GM23248 (cell line): ENCODE results near the gene KCNV2. TPM values are rescaled to one million over a fixed set of nuclear protein-coding genes. Genes with fewer than 3 reads are reported as not detected.

Experiments used
- DNase-seq: peaks from one replicate; pipeline ENCODE4 v3.0.0-alpha.2; 2015
- H2AFZ ChIP-seq: fragments of 200-600 bp; sonication (generic); 2 replicates; pipeline ENCODE4 v1.6.1; 2016; ENCODE audit warnings: antibody characterized with exemption
- H3F3A ChIP-seq: fragments of 200-600 bp; sonication (generic); 2 replicates; pipeline ENCODE4 v1.6.1; 2016; ENCODE audit warnings: mild to moderate bottlenecking, antibody characterized with exemption, mixed run types; ENCODE audit not compliant: insufficient read depth
- H3K27ac ChIP-seq: fragments of 200-600 bp; sonication (generic); 2 replicates; pipeline ENCODE4 v1.5.1; 2016; ENCODE audit warnings: mild to moderate bottlenecking
- H3K27me3 ChIP-seq: fragments of 200-600 bp; sonication (generic); replicated peaks from 2 replicates; pipeline ENCODE4 v1.6.1; 2016; ENCODE audit warnings: mild to moderate bottlenecking; ENCODE audit not compliant: insufficient read depth
- H3K36me3 ChIP-seq: fragments of 200-600 bp; sonication (generic); 2 replicates; pipeline ENCODE4 v1.6.1; 2016; ENCODE audit warnings: low read depth, mild to moderate bottlenecking
- H3K4me1 ChIP-seq: fragments of 200-600 bp; sonication (generic); 2 replicates; pipeline ENCODE4 v1.6.1; 2016; ENCODE audit warnings: mild to moderate bottlenecking; ENCODE audit not compliant: insufficient read depth
- H3K4me2 ChIP-seq: fragments of 200-600 bp; sonication (generic); one replicate; pipeline ENCODE4 v1.6.1; 2016; ENCODE audit warnings: mild to moderate bottlenecking; ENCODE audit not compliant: unreplicated experiment
- H3K4me3 ChIP-seq: fragments of 200-600 bp; sonication (generic); 2 replicates; pipeline ENCODE4 v1.5.1; 2016; ENCODE audit warnings: mild to moderate bottlenecking
- H3K79me2 ChIP-seq: fragments of 200-600 bp; sonication (generic); 2 replicates; pipeline ENCODE4 v1.6.1; 2016; ENCODE audit warnings: mild to moderate bottlenecking; ENCODE audit not compliant: insufficient read depth
- H3K9ac ChIP-seq: fragments of 200-600 bp; sonication (generic); 2 replicates; pipeline ENCODE4 v1.6.1; 2016; ENCODE audit warnings: mild to moderate bottlenecking
- H3K9me2 ChIP-seq: fragments of 200-600 bp; sonication (generic); 2 replicates; pipeline ENCODE4 v1.6.1; 2016; ENCODE audit warnings: mixed run types, mild to moderate bottlenecking, moderate library complexity; ENCODE audit not compliant: insufficient read depth
- H3K9me3 ChIP-seq: fragments of 200-600 bp; sonication (generic); one replicate; pipeline ENCODE4 v1.6.1; 2017; ENCODE audit warnings: low read depth
- H4K20me1 ChIP-seq: fragments of 200-600 bp; sonication (generic); 2 replicates; pipeline ENCODE4 v1.6.0; 2016; ENCODE audit not compliant: insufficient read depth
- EZH2 ChIP-seq: fragments of 200-600 bp; sonication (generic); IDR thresholded peaks from 2 replicates; pipeline ENCODE4 v1.6.1; 2018; ENCODE audit warnings: antibody characterized with exemption, mild to moderate bottlenecking; ENCODE audit not compliant: insufficient read depth, poor library complexity, severe bottlenecking
- EZH2phosphoT487 ChIP-seq: fragments of 200-600 bp; sonication (generic); IDR thresholded peaks from 2 replicates; pipeline ENCODE4 v1.6.1; 2018; ENCODE audit warnings: antibody characterized with exemption, moderate library complexity, mild to moderate bottlenecking, low read depth; ENCODE audit not compliant: insufficient read depth
- WGBS, 2 experiments: methylation state at CpG; one replicate each; pipeline ENCODE4 v1.1.6; 2015 to 2017; ENCODE audit warnings: low lambda C conversion rate in 2 of 2, low coverage in 1 of 2; ENCODE audit errors: missing lambda C conversion rate in 2 of 2; 5-methylcytosine and 5-hydroxymethylcytosine counted together
- in situ Hi-C: fragments of 300-500 bp; cut with MboI; formaldehyde crosslinking; loops from 2 replicates; pipeline ENCODE4 v1.15.0; 2020
- polyA plus RNA-seq: library from polyadenylated mRNA; unstranded; fragments of >200 nt; fragmentation: Nextera tagmentation; extraction: Ambion mirVana; gene quantifications from 2 replicates; pipeline ENCODE4 v1.2.1, GENCODE V29; 2016
- total RNA-seq: library from RNA; depleted of rRNA; stranded (reverse); fragments of >200 nt; shearing (Covaris generic); gene quantifications from 2 replicates; pipeline ENCODE4 v1.2.3, GENCODE V29; 2014

KCNV2 gene
- total and polyA plus RNA-seq, 2 experiments from 2014 or later, result not detected

GRCh38 chr9:2676466-2676865, 40.8 kb upstream of the KCNV2 start:
- H3K9ac ChIP-seq, result no peak overlapping the region
- no peaks in the 10 kb centered on the region for H3K4me1 ChIP-seq
- no peak overlapping the region for H3K27ac ChIP-seq
- H3F3A ChIP-seq, result no peaks in the 10 kb centered on the region
- no peak overlapping the region for H3K4me2 ChIP-seq
- H2AFZ ChIP-seq, result no peak overlapping the region
- in situ Hi-C loops, result no loop called here
- H3K36me3 ChIP-seq, result no peaks in the 10 kb centered on the region
- WGBS, 2 experiments, result 86 to 91% methylated on average over 4 of the region's 4 CpGs
- TF ChIP-seq EZH2, result no peak
- no peak for TF ChIP-seq EZH2phosphoT487
- no peaks in the 10 kb centered on the region for H3K79me2 ChIP-seq
- no peaks in the 10 kb centered on the region for H3K9me3 ChIP-seq
- H3K27me3 ChIP-seq, result no peaks in the 10 kb centered on the region
- H4K20me1 ChIP-seq, result no peaks in the 10 kb centered on the region
- no peak overlapping the region for H3K4me3 ChIP-seq
- DNase-seq, result no peak
- no peaks in the 10 kb centered on the region for H3K9me2 ChIP-seq

GRCh38 chr9:2677915-2678889, 39.1 kb upstream of the KCNV2 start:
- TF ChIP-seq EZH2 (no peak), EZH2phosphoT487 (no peak)
- Histone ChIP-seq H3K27ac (no peak overlapping the region), H3K4me1 (no peaks in the 10 kb centered on the region), H3K9ac (no peak overlapping the region), H3K9me2 (no peaks in the 10 kb centered on the region), H3K27me3 (no peaks in the 10 kb centered on the region), H2AFZ (no peak overlapping the region), H3K9me3 (no peaks in the 10 kb centered on the region), H3K4me3 (no peak overlapping the region), H3K79me2 (no peaks in the 10 kb centered on the region), H3K4me2 (no peak overlapping the region), H3F3A (no peaks in the 10 kb centered on the region), H4K20me1 (no peaks in the 10 kb centered on the region), H3K36me3 (no peaks in the 10 kb centered on the region)
- DNase-seq, result no peak
- WGBS, 2 experiments, result 12 to 14% methylated on average over 5 of the region's 5 CpGs
- in situ Hi-C loops, result no loop called here

GRCh38 chr9:2679011-2679410, 38.3 kb upstream of the KCNV2 start:
- Histone ChIP-seq H3K36me3 (no peaks in the 10 kb centered on the region), H3K27me3 (no peaks in the 10 kb centered on the region), H3K9me2 (no peaks in the 10 kb centered on the region), H3K79me2 (no peaks in the 10 kb centered on the region), H3K4me3 (no peak overlapping the region), H3K4me1 (no peaks in the 10 kb centered on the region), H3K9me3 (no peaks in the 10 kb centered on the region), H3K4me2 (no peak overlapping the region), H3K27ac (no peak overlapping the region), H3F3A (no peaks in the 10 kb centered on the region), H2AFZ (no peak overlapping the region), H4K20me1 (no peaks in the 10 kb centered on the region), H3K9ac (no peak overlapping the region)
- in situ Hi-C loops, result no loop called here
- TF ChIP-seq EZH2 (no peak), EZH2phosphoT487 (no peak)
- DNase-seq, result peak; percentile 18
- WGBS, 2 experiments, result 95 to 98% methylated on average over 2 of the region's 2 CpGs

GRCh38 chr9:2681981-2682380, 35.3 kb upstream of the KCNV2 start:
- in situ Hi-C loops, result no loop called here
- no peak for DNase-seq
- no peak overlapping the region for H3K9ac ChIP-seq
- no peaks in the 10 kb centered on the region for H3K9me3 ChIP-seq
- H3K27ac ChIP-seq, result no peak overlapping the region
- no peaks in the 10 kb centered on the region for H4K20me1 ChIP-seq
- H3F3A ChIP-seq, result no peaks in the 10 kb centered on the region
- H3K9me2 ChIP-seq, result no peaks in the 10 kb centered on the region
- H3K4me3 ChIP-seq, result no peak overlapping the region
- no peaks in the 10 kb centered on the region for H3K27me3 ChIP-seq
- TF ChIP-seq EZH2phosphoT487 (no peak), EZH2 (no peak)
- no peaks in the 10 kb centered on the region for H3K79me2 ChIP-seq
- WGBS, 2 experiments, result 89 to 100% methylated on average over 1 of the region's 1 CpG
- H2AFZ ChIP-seq, result no peak overlapping the region
- H3K36me3 ChIP-seq, result no peaks in the 10 kb centered on the region
- no peak overlapping the region for H3K4me2 ChIP-seq
- no peaks in the 10 kb centered on the region for H3K4me1 ChIP-seq
